PC-9 (cell line): Measurements from ENCODE around the gene HPS1. TPM values are rescaled to one million over a fixed set of nuclear protein-coding genes. Genes with fewer than 3 reads are reported as not detected.

Experiments
- BruUV-seq: library from RNA; stranded (reverse); fragments of 400-500 nt; replicated peaks from 2 replicates; lab custom pipeline; 2021; lab: Mats Ljungman, UMichigan
- CTCF ChIA-PET: fragments of 300-600 bp; sonication (Branson Sonifier 250); formaldehyde crosslinking; loops from one replicate; lab custom pipeline; 2022; ENCODE audit warnings: antibody characterized with exemption; lab: Charles Lee
- POLR2A ChIA-PET: fragments of 300-600 bp; sonication (Branson Sonifier 250); formaldehyde crosslinking; loops from one replicate; lab custom pipeline; 2022; ENCODE audit warnings: antibody characterized with exemption; ENCODE audit not compliant: unreplicated experiment; lab: Charles Lee
- DNase-seq, 2 experiments: peaks; one replicate each; pipeline versions ENCODE4 v3.0.0 to v3.0.0-alpha.2; 2015 to 2022; ENCODE audit warnings: mixed read lengths in 1 of 2
- H2AFZ ChIP-seq: fragments of 200-600 bp; sonication (generic); 2 replicates; pipeline ENCODE4 v1.8.1; 2017; ENCODE audit warnings: antibody characterized with exemption
- H3F3A ChIP-seq: fragments of 200-600 bp; sonication (generic); 2 replicates; pipeline ENCODE4 v1.8.1; 2017; ENCODE audit warnings: antibody characterized with exemption, mild to moderate bottlenecking, low read depth; ENCODE audit not compliant: insufficient read depth
- H3K27ac ChIP-seq: fragments of 200-600 bp; sonication (generic); 2 replicates; pipeline ENCODE4 v1.6.1; 2016; ENCODE audit warnings: mixed run types
- H3K27me3 ChIP-seq: fragments of 200-600 bp; sonication (generic); 2 replicates; pipeline ENCODE4 v1.6.1; 2016; ENCODE audit warnings: low read depth, mixed run types; ENCODE audit not compliant: insufficient read depth
- H3K36me3 ChIP-seq: fragments of 200-600 bp; sonication (generic); 2 replicates; pipeline ENCODE4 v1.6.1; 2016; ENCODE audit warnings: low read depth, mixed run types
- H3K4me1 ChIP-seq: fragments of 200-600 bp; sonication (generic); replicated peaks from 2 replicates; pipeline ENCODE4 v1.6.1; 2016; ENCODE audit warnings: mixed run types; ENCODE audit not compliant: insufficient read depth
- H3K4me2 ChIP-seq: fragments of 200-600 bp; sonication (generic); 2 replicates; pipeline ENCODE4 v1.6.1; 2017; ENCODE audit warnings: mixed run types
- H3K4me3 ChIP-seq: fragments of 200-600 bp; sonication (generic); 2 replicates; pipeline ENCODE4 v1.6.1; 2016; ENCODE audit warnings: mixed run types
- H3K79me2 ChIP-seq: fragments of 200-600 bp; sonication (generic); 2 replicates; pipeline ENCODE4 v1.6.1; 2017; ENCODE audit warnings: low read depth, mixed run types
- H3K9me2 ChIP-seq: fragments of 200-600 bp; sonication (generic); 2 replicates; pipeline ENCODE4 v1.8.1; 2017; ENCODE audit warnings: mild to moderate bottlenecking; ENCODE audit not compliant: insufficient read depth
- H3K9me3 ChIP-seq: fragments of 200-600 bp; sonication (generic); 2 replicates; pipeline ENCODE4 v1.8.1; 2016; ENCODE audit warnings: low read depth; ENCODE audit not compliant: insufficient read depth
- H4K20me1 ChIP-seq: fragments of 200-600 bp; sonication (generic); 2 replicates; pipeline ENCODE4 v1.8.1; 2017; ENCODE audit not compliant: insufficient read depth
- EZH2 ChIP-seq: fragments of 200-600 bp; sonication (generic); IDR thresholded peaks from 2 replicates; pipeline ENCODE4 v1.8.0; 2017; ENCODE audit warnings: antibody characterized with exemption, low read depth
- intact Hi-C: fragments of 100-400 bp; cut with micrococcal nuclease; formaldehyde crosslinking; loops from one replicate; pipeline ENCODE4 v1.10.0; 2022; ENCODE audit not compliant: unreplicated experiment
- microRNA-seq: library from miRNA; unstranded; fragments of <30 nt; microRNA quantifications from one replicate; pipeline ENCODE4 v1.2.0, GENCODE V29; 2021; ENCODE audit warnings: borderline number of aligned reads, borderline replicate concordance
- total RNA-seq: library from RNA; stranded (reverse); gene quantifications from 2 replicates; pipeline ENCODE4 v1.2.3, GENCODE V29; 2021

The HPS1 gene
- total RNA-seq, 1 experiment from 2014 or later = 43.2 TPM

GRCh38 chr10:98367604-98368451 lies 78.9 kb downstream of the HPS1 start:
- CTCF ChIA-PET = no interaction called here
- no peak overlapping the region for H3K27ac ChIP-seq

More at GRCh38 chr10:98367604-98368451, 78.9 kb downstream of the HPS1 start:
- no peaks in the 10 kb centered on the region for H3K9me3 ChIP-seq
- BruUV-seq = no TSS peak
- no peak for TF ChIP-seq EZH2
- H2AFZ ChIP-seq = no peak overlapping the region
- H3K79me2 ChIP-seq = no peaks in the 10 kb centered on the region
- H3K4me1 ChIP-seq = peaks cover 54% of the 10 kb centered on the region
- peaks cover 22% of the 10 kb centered on the region for H3F3A ChIP-seq
- no peak for DNase-seq
- no peaks in the 10 kb centered on the region for H4K20me1 ChIP-seq
- H3K36me3 ChIP-seq = no peaks in the 10 kb centered on the region
- POLR2A ChIA-PET = no interaction called here
- no peak overlapping the region for H3K4me2 ChIP-seq
- H3K27me3 ChIP-seq = no peaks in the 10 kb centered on the region
- H3K9me2 ChIP-seq = no peaks in the 10 kb centered on the region
- H3K4me3 ChIP-seq = no peak overlapping the region
- intact Hi-C loops = no loop called here

Small RNA genes lying within 50 kb of the gene (microRNA-seq; reads per million reads assigned to microRNA genes)
- gene MIR1287 (63.3 reads per million, percentile 45 among the genes with 10 or more reads in this experiment), gene MIR4685 (not detected)

Other genes starting within 250 kb of the HPS1 start
- gene LOXL4, start 178.7 kb downstream of the HPS1 start, total RNA-seq = 2.5 and 3.5 TPM in 2 replicates
- gene PYROXD2, start 31.8 kb downstream of the HPS1 start, total RNA-seq = 28.0 and 28.2 TPM in 2 replicates